Stimulated activated naive B cell treated with anti-CD40 and anti-IgM and Interleukin-4, amounts not matched to agents 10 μg/mL and 1 μg/mL and 100 μg/mL, for 72 hours (primary cell): Measurements from ENCODE around the gene NECTIN1.

Source experiments
- ATAC-seq, 2 donors: fragments of 150-1000 bp; cut with Tn5 transposase; replicated peaks; 2 replicates each; pipeline ENCODE4 v1.10.0; 2021; ENCODE audit warnings: moderate library complexity in 1 of 2
- DNase-seq: peaks from one replicate; pipeline ENCODE4 v3.0.0; 2021
- H3K27ac Mint-ChIP-seq: one replicate; pipeline ENCODE4 v1.8.0; 2022; ENCODE audit warnings: mild to moderate bottlenecking, mixed read lengths
- H3K27me3 Mint-ChIP-seq, 2 donors: one replicate each; pipeline ENCODE4 v1.8.0; 2022; ENCODE audit warnings: mixed read lengths in 2 of 2
- H3K36me3 Mint-ChIP-seq, 2 donors: one replicate each; pipeline ENCODE4 v1.8.0; 2022; ENCODE audit warnings: mixed read lengths in 2 of 2, mild to moderate bottlenecking in 1 of 2
- H3K4me1 Mint-ChIP-seq, 2 donors: one replicate each; pipeline ENCODE4 v1.8.0; 2022; ENCODE audit warnings: mixed read lengths in 2 of 2, mild to moderate bottlenecking in 1 of 2
- H3K4me3 Mint-ChIP-seq, 2 donors: one replicate each; pipeline ENCODE4 v1.8.0; 2022; ENCODE audit warnings: mild to moderate bottlenecking in 2 of 2, mixed read lengths in 2 of 2, moderate library complexity in 1 of 2
- H3K9me3 Mint-ChIP-seq, 2 donors: one replicate each; pipeline ENCODE4 v1.8.0; 2022; ENCODE audit warnings: mixed read lengths in 2 of 2, mild to moderate bottlenecking in 1 of 2

Gene NECTIN1

GRCh38 chr11:119747868-119748660 is 19.1 kb upstream of the NECTIN1 start:
- Mint-ChIP-seq H3K27me3 (peaks cover 25 to 45% of the 10 kb centered on the region in 2 donors), H3K4me1 (peaks cover 20 to 23% of the 10 kb centered on the region in 2 donors), H3K36me3 (no peaks in the 10 kb centered on the region), H3K4me3 (no peak overlapping the region), H3K9me3 (no peaks in the 10 kb centered on the region), H3K27ac (no peak overlapping the region)
- DNase-seq (no peak), ATAC-seq (no peak)

- H3K27ac Mint-ChIP-seq: no peak overlapping the region
These were observed 17.0 kb upstream of the NECTIN1 start for GRCh38 chr11:119745776-119746535.

DNA sequence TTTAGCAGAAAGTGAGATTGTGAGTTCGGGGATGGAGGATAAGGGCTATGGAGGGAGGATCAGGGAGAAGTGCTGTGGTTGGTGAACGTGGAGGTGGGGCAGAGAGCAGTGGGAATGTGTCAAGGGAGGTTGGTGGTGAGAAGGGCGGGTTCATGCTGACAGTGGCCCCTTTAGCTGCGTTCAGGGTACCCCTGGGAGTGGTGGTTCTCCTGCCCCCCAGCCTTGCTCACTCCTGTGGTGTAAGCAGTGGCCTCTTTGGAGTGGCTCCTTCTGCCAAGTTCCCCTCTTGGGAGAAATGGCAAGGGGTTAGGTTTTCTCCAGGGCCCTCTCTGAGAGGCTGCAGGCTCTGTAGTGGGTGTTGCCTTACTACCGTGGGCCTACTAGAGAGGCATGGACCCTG is 16.1 kb upstream of the NECTIN1 start:
- Mint-ChIP-seq H3K9me3 (no peaks in the 10 kb centered on the region), H3K4me1 (peaks cover 12 to 18% of the 10 kb centered on the region in 2 donors), H3K4me3 (no peak overlapping the region), H3K27ac (no peak overlapping the region), H3K27me3 (peaks cover 50 to 74% of the 10 kb centered on the region in 2 donors), H3K36me3 (no peaks in the 10 kb centered on the region)
- ATAC-seq: no peak
- no peak for DNase-seq

More at GRCh38 chr11:119745776-119746535, 17.0 kb upstream of the NECTIN1 start:
- ATAC-seq (no peak), DNase-seq (no peak)
- no peak overlapping the region for H3K4me3 Mint-ChIP-seq
- H3K36me3 Mint-ChIP-seq: no peaks in the 10 kb centered on the region
- peaks cover 43 to 66% of the 10 kb centered on the region in 2 donors for H3K27me3 Mint-ChIP-seq
- H3K9me3 Mint-ChIP-seq: no peaks in the 10 kb centered on the region
- peaks cover 12 to 19% of the 10 kb centered on the region in 2 donors for H3K4me1 Mint-ChIP-seq

DNA sequence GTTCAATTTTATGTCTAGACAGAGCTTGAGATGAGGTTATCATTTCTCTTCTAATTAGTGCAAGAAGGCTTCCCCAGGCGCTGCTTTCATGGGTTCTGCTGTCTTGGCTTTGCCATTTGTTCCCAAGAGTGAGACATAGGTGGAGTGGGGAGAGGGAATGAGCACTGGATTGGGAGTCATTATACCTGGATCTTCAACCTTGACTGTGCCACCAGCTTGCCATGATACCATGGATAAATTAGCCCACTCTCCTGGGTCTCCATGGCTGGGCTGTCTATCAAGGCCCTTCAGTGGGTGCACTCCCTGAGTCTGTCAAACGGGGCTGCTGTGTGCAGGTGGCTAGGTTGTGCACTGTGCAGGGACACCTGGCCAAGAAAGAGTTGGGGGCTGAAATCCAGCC is 15.6 kb upstream of the NECTIN1 start:
- DNase-seq (no peak), ATAC-seq (no peak)
- Mint-ChIP-seq H3K27me3 (peaks cover 56 to 80% of the 10 kb centered on the region in 2 donors), H3K9me3 (no peaks in the 10 kb centered on the region), H3K36me3 (no peaks in the 10 kb centered on the region), H3K27ac (no peak overlapping the region), H3K4me1 (peaks cover 12 to 18% of the 10 kb centered on the region in 2 donors), H3K4me3 (no peak overlapping the region)

GRCh38 chr11:119743006-119743405 is 14.0 kb upstream of the NECTIN1 start:
- H3K27me3 Mint-ChIP-seq: peaks cover 59 to 85% of the 10 kb centered on the region in 2 donors
- H3K4me1 Mint-ChIP-seq: peaks cover 12 to 18% of the 10 kb centered on the region in 2 donors
- ATAC-seq (no peak), DNase-seq (no peak)
- H3K36me3 Mint-ChIP-seq: no peaks in the 10 kb centered on the region
- no peak overlapping the region for H3K27ac Mint-ChIP-seq
- no peaks in the 10 kb centered on the region for H3K9me3 Mint-ChIP-seq
- H3K4me3 Mint-ChIP-seq: no peak overlapping the region

DNA sequence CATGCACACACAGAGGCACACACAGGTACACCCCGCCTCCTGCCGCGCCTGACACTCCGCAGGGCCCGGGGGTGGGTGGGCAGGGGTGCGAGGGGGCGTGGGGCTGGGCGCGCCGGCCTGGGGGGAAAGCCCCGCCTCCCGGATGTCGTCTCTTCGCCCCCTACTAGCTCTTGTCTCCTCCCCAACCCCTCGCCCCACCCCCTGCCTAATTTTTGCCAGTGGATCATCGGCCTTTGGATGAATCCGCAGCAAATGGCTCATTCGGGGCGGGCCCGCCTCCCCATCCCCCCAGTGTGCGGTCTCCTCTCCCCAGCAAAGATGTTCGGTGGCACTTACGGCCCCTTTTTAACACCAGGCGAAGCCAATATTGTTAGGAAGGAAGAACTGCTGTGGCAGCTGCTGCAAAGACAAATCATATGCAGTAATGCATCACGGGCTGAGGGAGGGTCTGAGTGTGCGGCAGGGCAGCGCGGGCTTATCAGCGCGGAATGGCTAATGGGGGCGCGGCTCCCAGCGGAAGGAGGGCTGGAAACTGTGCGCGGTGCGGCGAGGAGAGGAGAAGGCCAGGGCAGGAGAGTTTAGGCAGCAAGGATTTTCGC is 13.4 kb upstream of the NECTIN1 start:
- Mint-ChIP-seq H3K4me1 (peaks cover 12 to 18% of the 10 kb centered on the region in 2 donors), H3K4me3 (peak overlapping the region; percentile 39 to 63), H3K9me3 (no peaks in the 10 kb centered on the region), H3K27ac (no peak overlapping the region), H3K36me3 (no peaks in the 10 kb centered on the region), H3K27me3 (peaks cover 57 to 82% of the 10 kb centered on the region in 2 donors)
- peak in 1 of 2 donors; percentile 22 for ATAC-seq
- no peak for DNase-seq

GRCh38 chr11:119741369-119742262 is 12.6 kb upstream of the NECTIN1 start:
- Mint-ChIP-seq H3K27me3 (peaks cover 62 to 83% of the 10 kb centered on the region in 2 donors), H3K4me3 (peak overlapping the region; percentile 62 to 63), H3K36me3 (no peaks in the 10 kb centered on the region), H3K9me3 (no peaks in the 10 kb centered on the region), H3K4me1 (peaks cover 12 to 18% of the 10 kb centered on the region in 2 donors), H3K27ac (peak overlapping the region; percentile 65)
- ATAC-seq (peak; percentile 85 to 88), DNase-seq (peak; percentile 28)

DNA sequence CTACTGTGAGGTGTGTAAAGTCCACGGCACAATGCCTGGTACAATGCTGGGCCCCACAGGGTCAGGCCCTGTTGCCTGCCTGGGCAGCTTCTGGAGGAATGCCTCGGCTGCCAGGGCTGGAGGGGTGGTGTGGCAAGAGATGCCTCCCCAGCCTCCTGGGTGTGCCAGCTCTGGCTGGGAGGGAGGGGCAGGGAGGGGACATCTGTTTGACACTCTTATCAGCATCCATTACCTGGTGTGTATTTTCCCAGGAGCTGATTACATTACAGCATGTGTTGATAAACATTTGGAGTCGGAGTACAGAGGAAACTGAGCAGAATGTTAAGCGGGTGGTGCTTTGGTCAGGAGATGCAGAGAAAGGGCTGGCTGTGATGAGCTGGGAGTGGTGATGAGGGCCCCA is 11.0 kb upstream of the NECTIN1 start:
- ATAC-seq (no peak), DNase-seq (no peak)
- no peaks in the 10 kb centered on the region for H3K9me3 Mint-ChIP-seq
- no peak overlapping the region for H3K27ac Mint-ChIP-seq
- H3K4me1 Mint-ChIP-seq: peaks cover 12 to 18% of the 10 kb centered on the region in 2 donors
- peaks cover 68 to 82% of the 10 kb centered on the region in 2 donors for H3K27me3 Mint-ChIP-seq
- H3K36me3 Mint-ChIP-seq: no peaks in the 10 kb centered on the region
- no peak overlapping the region for H3K4me3 Mint-ChIP-seq

GRCh38 chr11:119739021-119739703 is 10.2 kb upstream of the NECTIN1 start:
- Mint-ChIP-seq H3K27me3 (peaks cover 64 to 79% of the 10 kb centered on the region in 2 donors), H3K4me1 (peaks cover 12 to 18% of the 10 kb centered on the region in 2 donors), H3K36me3 (no peaks in the 10 kb centered on the region), H3K4me3 (no peak overlapping the region), H3K9me3 (no peaks in the 10 kb centered on the region), H3K27ac (no peak overlapping the region)
- no peak for ATAC-seq
- DNase-seq: no peak

DNA sequence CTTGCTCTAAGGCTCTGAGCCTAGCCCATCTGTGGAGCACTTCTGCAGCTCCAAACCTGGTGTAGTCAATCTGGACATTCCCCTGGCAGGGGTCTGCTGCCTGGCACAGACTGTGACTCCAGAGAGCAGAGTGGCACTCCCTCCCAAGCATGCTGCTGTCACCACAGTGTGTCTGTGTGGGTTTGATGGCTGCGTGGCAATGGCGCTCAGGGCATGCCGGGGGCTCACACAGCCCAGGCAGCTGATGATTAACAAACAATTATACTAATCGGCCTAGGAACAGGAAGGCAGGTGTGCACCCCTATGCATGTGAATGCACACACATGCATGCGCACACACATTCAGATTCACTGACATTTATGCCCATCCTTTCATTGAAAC is 9.0 kb upstream of the NECTIN1 start:
- Mint-ChIP-seq H3K4me1 (peaks cover 14 to 18% of the 10 kb centered on the region in 2 donors), H3K4me3 (no peak overlapping the region), H3K27ac (no peak overlapping the region), H3K36me3 (peaks cover 0 to 2% of the 10 kb centered on the region in 2 donors), H3K9me3 (no peaks in the 10 kb centered on the region), H3K27me3 (peaks cover 61 to 79% of the 10 kb centered on the region in 2 donors)
- DNase-seq (no peak), ATAC-seq (no peak)

- H3K9me3 Mint-ChIP-seq: no peaks in the 10 kb centered on the region
- no peak for DNase-seq
- ATAC-seq: no peak
- H3K4me3 Mint-ChIP-seq: no peak overlapping the region
- peaks cover 11 to 12% of the 10 kb centered on the region in 2 donors for H3K4me1 Mint-ChIP-seq
- peaks cover 0 to 2% of the 10 kb centered on the region in 2 donors for H3K36me3 Mint-ChIP-seq
- H3K27me3 Mint-ChIP-seq: peaks cover 56 to 75% of the 10 kb centered on the region in 2 donors
- H3K27ac Mint-ChIP-seq: no peak overlapping the region
These were observed 8.5 kb upstream of the NECTIN1 start for GRCh38 chr11:119737366-119738058.

- Mint-ChIP-seq H3K4me1 (peaks cover 6 to 10% of the 10 kb centered on the region in 2 donors), H3K9me3 (no peaks in the 10 kb centered on the region), H3K27ac (no peak overlapping the region), H3K36me3 (peaks cover 0 to 2% of the 10 kb centered on the region in 2 donors), H3K4me3 (no peak overlapping the region), H3K27me3 (peaks cover 48 to 63% of the 10 kb centered on the region in 2 donors)
- DNase-seq (no peak), ATAC-seq (no peak)
These were observed 5.8 kb upstream of the NECTIN1 start for GRCh38 chr11:119734788-119735187.
